Duodenal mucosa (tissue), 2 donors: ENCODE measurements around the gene TMEM175.
"Not testable (repeated sequence)": the region's sequence is repeated elsewhere in the genome, so short reads cannot be mapped to it uniquely, and the experiment has no call there.

Experiments
- H3K27ac ChIP-seq: one replicate; pipeline ENCODE4 v1.7.0; 2013; ENCODE audit warnings: low read depth, low read length
- H3K27me3 ChIP-seq, 2 donors: one replicate each; pipeline ENCODE4 v1.7.0; 2013; ENCODE audit warnings: low read length in 2 of 2, control low read depth in 1 of 2; ENCODE audit not compliant: insufficient read depth in 2 of 2, control insufficient read depth in 1 of 2
- H3K36me3 ChIP-seq, 2 donors: one replicate each; pipeline ENCODE4 v1.7.0; 2013; ENCODE audit warnings: low read length in 2 of 2, control low read depth in 1 of 2; ENCODE audit not compliant: insufficient read depth in 2 of 2, control insufficient read depth in 1 of 2
- H3K4me1 ChIP-seq, 2 donors: one replicate each; pipeline ENCODE4 v1.7.0; 2013; ENCODE audit warnings: low read length in 2 of 2, control low read depth in 1 of 2; ENCODE audit not compliant: insufficient read depth in 2 of 2, control insufficient read depth in 1 of 2
- H3K4me3 ChIP-seq, 2 donors: one replicate each; pipeline ENCODE4 v1.7.0; 2013; ENCODE audit warnings: low read length in 2 of 2, low read depth in 1 of 2
- H3K9ac ChIP-seq, 2 donors: one replicate each; pipeline ENCODE4 v1.7.0; 2013; ENCODE audit warnings: low read length in 2 of 2, low read depth in 1 of 2
- H3K9me3 ChIP-seq, 2 donors: one replicate each; pipeline ENCODE4 v1.7.0; 2013; ENCODE audit warnings: low read length in 2 of 2, control low read depth in 1 of 2; ENCODE audit not compliant: control insufficient read depth in 1 of 2

TMEM175 gene

GRCh38 chr4:970854-971520 is 38.7 kb downstream of the TMEM175 start:
- no peaks in the 10 kb centered on the region for H3K9me3 ChIP-seq
- peaks cover 18 to 30% of the 10 kb centered on the region in 2 donors for H3K4me1 ChIP-seq
- H3K4me3 ChIP-seq = peak overlapping the region; percentile 57 to 61
- peaks cover 0 to 11% of the 10 kb centered on the region in 2 donors for H3K36me3 ChIP-seq
- H3K9ac ChIP-seq = peak overlapping the region; percentile 41 to 60
- peak overlapping the region; percentile 7 for H3K27ac ChIP-seq
- no peaks in the 10 kb centered on the region for H3K27me3 ChIP-seq

DNA sequence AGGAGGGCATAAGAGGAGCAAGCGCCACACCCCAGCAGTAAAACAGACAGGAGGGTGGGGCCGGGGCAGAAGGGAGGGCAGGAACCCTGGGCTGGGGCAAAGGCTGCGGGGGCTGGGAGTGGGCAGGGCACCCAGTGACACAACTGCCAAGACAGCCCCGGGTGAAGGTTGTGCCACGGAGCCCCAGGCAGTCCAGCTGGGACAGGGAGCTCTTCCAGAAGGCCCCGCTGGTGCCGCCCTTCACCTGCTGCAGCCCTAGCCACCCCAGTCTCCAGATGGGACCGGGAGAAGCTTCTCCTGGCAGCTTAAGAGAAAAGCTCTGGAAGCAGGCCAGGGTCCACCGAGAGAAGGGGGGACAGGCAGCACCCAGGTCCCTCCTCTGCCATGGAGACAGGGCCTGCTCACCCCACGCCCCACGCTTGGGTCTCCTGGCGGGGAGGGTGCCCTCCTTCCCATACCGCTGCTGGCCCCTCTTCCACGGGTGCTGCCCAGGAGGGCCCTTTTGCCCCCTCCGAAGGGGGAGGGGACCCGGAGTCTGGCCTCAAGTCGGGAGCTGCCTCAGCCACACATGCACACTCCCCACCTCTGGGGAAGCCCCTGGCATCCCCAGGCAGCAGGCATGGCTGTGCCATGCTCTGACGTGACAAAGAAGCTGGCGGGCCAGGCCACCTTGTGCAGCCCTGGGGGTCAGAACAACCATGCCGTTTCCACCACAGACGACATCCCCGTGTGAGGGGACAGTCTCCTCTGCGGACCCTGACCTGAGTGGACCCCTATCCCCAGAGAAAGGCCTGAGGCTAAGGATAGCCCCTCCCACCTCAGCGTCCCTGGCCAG is 39.6 kb downstream of the TMEM175 start:
- peaks cover 0 to 2% of the 10 kb centered on the region in 2 donors for H3K36me3 ChIP-seq
- no peaks in the 10 kb centered on the region for H3K9me3 ChIP-seq
- peak overlapping the region; percentile 23 for H3K27ac ChIP-seq
- H3K9ac ChIP-seq = peak overlapping the region; percentile 72 to 81
- H3K27me3 ChIP-seq = no peaks in the 10 kb centered on the region
- H3K4me3 ChIP-seq = peak overlapping the region; percentile 73 to 79
- peaks cover 18 to 30% of the 10 kb centered on the region in 2 donors for H3K4me1 ChIP-seq

DNA sequence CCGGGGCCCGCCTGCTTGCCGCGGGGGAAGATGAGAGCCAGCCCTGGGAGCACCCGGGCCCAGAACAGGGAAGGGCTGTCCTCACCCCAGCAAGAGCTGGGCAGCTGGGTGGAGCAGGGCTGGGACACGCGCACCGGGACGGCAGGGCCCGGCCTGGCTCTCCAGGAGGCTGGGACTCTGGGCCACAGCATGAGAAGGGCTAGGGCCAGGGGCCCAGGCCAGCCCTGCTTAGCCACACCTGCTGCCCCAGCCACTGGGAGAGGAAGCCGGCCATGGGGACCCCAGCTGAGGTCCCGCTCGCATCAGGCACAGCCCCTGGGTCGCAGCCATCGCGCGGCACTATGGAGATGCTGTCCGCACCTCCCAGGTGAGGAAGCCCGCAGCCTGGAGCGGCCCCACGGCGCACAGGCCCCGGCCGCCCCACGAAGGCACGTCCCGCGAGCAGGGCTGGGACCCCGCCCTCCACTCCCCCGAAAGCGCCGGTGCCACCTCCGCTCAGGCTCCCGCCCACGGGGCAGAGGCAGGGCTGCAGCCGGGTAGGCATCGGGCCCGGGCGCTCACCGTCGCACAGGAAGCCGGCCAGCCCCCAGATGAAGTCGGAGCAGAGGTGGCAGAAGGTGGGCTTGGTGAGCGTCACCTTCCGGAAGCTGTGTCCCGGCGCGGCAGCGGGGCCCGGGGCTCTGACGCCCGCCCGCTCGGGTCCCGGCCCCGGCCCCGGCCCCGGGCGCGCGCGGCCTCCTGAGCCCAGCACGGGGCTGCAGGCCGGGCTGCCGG is 40.6 kb downstream of the TMEM175 start:
- no peaks in the 10 kb centered on the region for H3K27me3 ChIP-seq
- H3K36me3 ChIP-seq = no peaks in the 10 kb centered on the region
- peak overlapping the region; percentile 73 to 79 for H3K4me3 ChIP-seq
- peaks cover 18 to 30% of the 10 kb centered on the region in 2 donors for H3K4me1 ChIP-seq
- H3K9me3 ChIP-seq = no peaks in the 10 kb centered on the region
- peak overlapping the region; percentile 72 to 81 for H3K9ac ChIP-seq
- H3K27ac ChIP-seq = peak overlapping the region; percentile 23

GRCh38 chr4:973431-974397 is 41.5 kb downstream of the TMEM175 start, which contains the start of gene DGKQ:
TSS of gene DGKQ (minus strand) at chr4:973569. CDS start at chr4:973482, 87 bp downstream.
- peak within 1 kb of the TSS; percentile 23 for H3K27ac ChIP-seq
- H3K27me3 ChIP-seq = no peaks in the 10 kb centered on the region
- H3K36me3 ChIP-seq = no peaks in the 10 kb centered on the region
- no peaks in the 10 kb centered on the region for H3K9me3 ChIP-seq
- peak within 1 kb of the TSS; percentile 73 to 79 for H3K4me3 ChIP-seq
- H3K4me1 ChIP-seq = peaks cover 18 to 30% of the 10 kb centered on the region in 2 donors
- peak within 1 kb of the TSS; percentile 72 to 81 for H3K9ac ChIP-seq

GRCh38 chr4:974668-975067 is 42.4 kb downstream of the TMEM175 start:
- Histone ChIP-seq H3K9ac (no peak overlapping the region), H3K27ac (no peak overlapping the region), H3K4me1 (peaks cover 18 to 30% of the 10 kb centered on the region in 2 donors), H3K9me3 (no peaks in the 10 kb centered on the region), H3K4me3 (no peak overlapping the region), H3K36me3 (no peaks in the 10 kb centered on the region), H3K27me3 (no peaks in the 10 kb centered on the region)

DNA sequence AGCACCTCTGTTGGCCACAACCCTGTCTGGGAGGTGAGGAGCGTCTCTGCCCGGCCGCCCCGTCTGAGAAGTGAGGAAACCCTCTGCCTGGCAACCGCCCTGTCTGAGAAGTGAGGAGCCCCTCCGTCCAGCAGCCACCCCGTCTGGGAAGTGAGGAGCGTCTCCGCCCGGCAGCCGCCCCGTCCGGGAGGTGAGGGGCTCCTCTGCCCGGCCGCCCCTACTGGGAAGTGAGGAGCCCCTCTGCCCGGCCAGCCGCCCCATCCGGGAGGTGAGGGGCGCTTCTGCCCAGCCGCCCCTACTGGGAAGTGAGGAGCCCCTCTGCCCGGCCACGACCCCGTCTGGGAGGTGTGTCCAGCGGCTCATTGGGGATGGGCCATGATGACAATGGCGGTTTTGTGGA is 43.8 kb downstream of the TMEM175 start:
- peaks cover 9 to 17% of the 10 kb centered on the region in 2 donors for H3K4me1 ChIP-seq
- H3K36me3 ChIP-seq, H3K4me3 ChIP-seq, H3K9me3 ChIP-seq, H3K27ac ChIP-seq, H3K27me3 ChIP-seq, H3K9ac ChIP-seq: not testable (repeated sequence)

DNA sequence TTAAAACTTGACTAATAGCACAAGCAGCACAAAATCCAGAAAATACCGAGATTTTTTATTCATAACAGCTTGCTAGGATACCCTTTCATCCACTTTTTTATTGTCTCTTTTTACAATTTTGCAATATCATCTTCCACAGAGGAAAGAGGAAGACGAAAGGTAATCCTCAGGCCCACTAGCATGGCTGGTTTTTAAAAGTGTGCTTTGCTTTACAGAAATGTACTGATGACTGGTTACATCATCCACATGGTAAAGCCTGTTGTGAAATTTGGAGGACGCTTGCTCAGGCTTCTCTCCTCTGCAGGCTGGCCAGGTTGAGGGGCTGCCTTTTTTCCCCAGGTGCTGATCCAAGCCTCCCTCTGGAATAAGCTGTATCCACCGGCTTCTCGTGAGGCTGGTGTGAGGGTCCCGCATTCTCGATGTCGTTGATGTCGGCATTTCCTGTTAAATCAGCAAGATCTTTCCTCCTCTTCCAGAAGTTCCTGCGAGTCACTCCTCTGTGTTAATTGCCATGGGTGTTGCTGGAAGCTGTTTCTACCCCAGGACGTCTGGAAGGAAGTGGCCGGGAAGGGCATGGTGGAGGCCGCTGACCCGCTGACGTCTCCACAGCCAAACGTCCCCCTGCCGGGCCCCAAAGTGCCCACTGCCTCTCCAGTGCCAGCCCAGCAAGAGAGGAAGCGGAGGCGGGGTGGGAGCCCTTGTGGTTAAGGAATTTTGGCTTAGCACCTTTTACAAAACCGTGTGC is 46.9 kb downstream of the TMEM175 start:
- H3K9ac ChIP-seq = no peak overlapping the region
- H3K9me3 ChIP-seq = no peaks in the 10 kb centered on the region
- no peaks in the 10 kb centered on the region for H3K27me3 ChIP-seq
- no peak overlapping the region for H3K27ac ChIP-seq
- H3K4me1 ChIP-seq = peaks cover 0 to under 1% of the 10 kb centered on the region in 2 donors
- H3K36me3 ChIP-seq = no peaks in the 10 kb centered on the region
- H3K4me3 ChIP-seq = no peak overlapping the region

DNA sequence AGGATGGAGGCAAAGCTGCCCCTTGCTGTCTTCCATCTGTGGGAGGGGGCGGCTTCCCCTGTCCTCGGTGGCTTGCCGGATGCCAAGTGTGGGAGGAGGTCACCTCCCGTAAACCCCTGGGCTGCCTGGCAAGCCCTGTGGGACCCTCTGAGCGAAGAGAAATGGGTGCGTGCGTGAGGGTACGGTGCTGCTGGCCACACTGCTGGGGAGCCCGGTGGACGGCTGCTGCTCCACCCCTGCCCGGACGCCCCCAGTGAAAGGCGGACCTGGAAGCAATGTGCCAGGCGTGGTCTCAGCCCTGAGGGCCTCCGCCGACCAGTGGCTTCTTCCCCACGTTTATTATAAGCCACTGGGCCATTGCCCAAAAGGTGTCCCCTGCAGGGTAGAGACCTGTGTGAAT is 50.0 kb downstream of the TMEM175 start:
- Histone ChIP-seq H3K9me3 (no peaks in the 10 kb centered on the region), H3K9ac (no peak overlapping the region), H3K4me1 (peaks cover 22% of the 10 kb centered on the region in 2 donors), H3K27me3 (no peaks in the 10 kb centered on the region), H3K4me3 (no peak overlapping the region), H3K36me3 (no peaks in the 10 kb centered on the region), H3K27ac (no peak overlapping the region)

GRCh38 chr4:982814-983213 is 50.6 kb downstream of the TMEM175 start:
- H3K27ac ChIP-seq = no peak overlapping the region
- H3K9me3 ChIP-seq = no peaks in the 10 kb centered on the region
- peaks cover 27% of the 10 kb centered on the region in 2 donors for H3K4me1 ChIP-seq
- no peaks in the 10 kb centered on the region for H3K27me3 ChIP-seq
- H3K9ac ChIP-seq = no peak overlapping the region
- no peaks in the 10 kb centered on the region for H3K36me3 ChIP-seq
- H3K4me3 ChIP-seq = no peak overlapping the region
